Activated CD8-positive, alpha-beta memory T cell treated with anti-CD3 and anti-CD28 coated beads for 4 hours (primary cell): Measurements from ENCODE around the gene AFF4.
"Not testable (repeated sequence)": the region's sequence is repeated elsewhere in the genome, so short reads cannot be mapped to it uniquely, and the experiment has no call there.

ENCODE experiments used
- DNase-seq, 2 donors: peaks; one replicate each; pipeline ENCODE4 v3.0.0-alpha.2; 2020; ENCODE audit warnings: low read depth in 2 of 2

Gene AFF4

GRCh38 chr5:132887283-132887682 is 76.2 kb downstream of the AFF4 start:
- DNase-seq: no peak

DNA sequence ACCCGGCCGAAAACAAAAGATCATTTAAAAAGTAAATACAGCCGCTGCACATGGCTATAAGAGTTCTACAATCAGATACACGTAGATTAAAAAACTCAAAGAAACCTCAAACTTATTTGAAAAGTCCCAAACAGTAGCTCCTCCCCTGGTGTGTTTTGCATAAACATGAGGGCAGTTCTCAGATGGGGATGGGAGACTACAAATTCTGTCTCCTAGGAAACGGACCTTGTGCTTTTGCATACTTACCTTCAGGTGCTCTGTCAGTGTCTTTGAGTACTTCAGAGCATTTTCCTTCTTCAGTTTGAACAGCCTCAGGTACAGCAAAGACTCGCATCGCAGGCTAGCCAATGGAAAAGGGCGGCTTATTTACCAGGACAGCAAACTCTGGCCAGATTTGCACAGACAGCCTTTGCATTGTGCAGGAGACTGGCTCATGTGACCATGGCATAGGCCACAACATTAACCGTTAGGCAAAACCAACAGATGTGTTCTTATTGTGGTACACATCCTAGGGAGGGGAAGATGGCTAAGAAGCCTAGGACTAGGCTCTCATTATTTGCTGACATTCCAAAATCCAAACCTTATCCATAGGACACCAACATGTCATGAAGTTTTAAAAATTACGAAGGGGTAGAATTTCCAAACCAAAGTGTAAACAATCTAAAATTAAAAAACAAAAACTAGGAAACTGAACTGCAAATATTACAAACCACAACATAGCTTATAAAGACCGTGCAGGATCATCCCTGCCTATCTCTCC is 77.2 kb downstream of the AFF4 start:
- no peak for DNase-seq

GRCh38 chr5:132884548-132884947 is 78.9 kb downstream of the AFF4 start:
- DNase-seq: no peak

DNA sequence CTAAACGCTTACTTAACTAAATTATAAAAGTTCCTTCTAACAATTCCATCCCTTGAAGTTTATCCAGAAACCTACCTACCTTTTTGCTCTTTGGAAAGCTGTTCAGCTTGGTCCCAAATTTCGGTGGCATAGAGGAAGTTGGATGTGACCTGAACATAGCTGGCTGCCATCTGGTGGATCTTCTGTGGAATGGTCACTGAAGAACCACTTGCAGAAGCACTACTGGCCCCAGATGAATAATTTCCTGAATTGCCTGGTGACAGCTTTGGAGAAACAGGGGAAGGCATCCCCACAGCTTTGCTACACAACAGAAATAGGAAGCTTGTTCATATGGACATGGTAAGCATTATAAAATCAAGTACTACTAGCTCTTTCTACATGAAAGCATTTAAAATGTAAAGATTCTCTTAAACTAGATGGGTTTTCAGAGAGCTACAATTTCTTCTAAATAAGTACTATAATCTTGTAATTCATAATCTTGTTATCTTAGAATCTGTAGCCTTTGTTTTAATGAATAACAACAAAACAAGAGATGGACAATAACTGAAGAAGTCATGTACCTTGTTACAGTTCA is 80.1 kb downstream of the AFF4 start:
- DNase-seq: no peak

DNA sequence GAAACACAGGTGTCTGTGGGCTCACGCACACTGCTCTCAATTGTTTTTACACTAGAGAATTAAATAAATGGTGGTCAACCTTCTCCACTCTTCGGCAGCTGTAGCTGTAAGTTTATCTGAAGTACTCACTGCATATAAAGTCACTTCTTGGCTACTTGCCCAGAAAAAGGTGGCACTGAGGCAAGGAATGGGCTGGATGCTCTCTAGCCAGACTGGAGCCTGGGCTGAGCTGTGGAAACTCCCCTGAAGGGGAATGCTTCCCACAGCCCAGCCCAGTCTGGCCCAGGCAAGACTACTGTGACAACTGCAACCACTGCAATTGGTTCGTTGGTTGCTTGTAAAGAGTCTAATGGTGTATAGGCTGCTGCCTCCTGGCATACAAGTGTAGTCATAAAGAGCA is 85.5 kb downstream of the AFF4 start:
- DNase-seq: no peak

DNA sequence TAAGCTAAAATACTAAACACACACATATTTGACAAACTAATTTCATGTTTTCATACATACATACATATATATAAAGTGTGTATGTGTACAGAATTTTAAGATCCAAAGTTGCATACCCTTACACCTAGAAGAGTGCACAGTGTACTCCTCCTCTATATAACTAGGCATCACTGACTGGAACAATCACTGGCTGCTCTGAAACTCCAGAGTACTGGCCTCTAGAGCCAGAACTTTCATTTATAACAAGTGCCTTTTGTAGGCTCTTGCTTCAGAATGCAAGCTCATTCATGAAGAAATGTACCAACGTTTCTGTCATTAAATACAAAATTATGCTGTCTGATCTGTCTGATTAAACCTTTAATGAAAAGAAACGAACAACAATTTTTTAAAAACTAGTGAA is 86.0 kb downstream of the AFF4 start:
- no peak for DNase-seq

GRCh38 chr5:132876020-132876759 is 87.2 kb downstream of the AFF4 start:
- DNase-seq: no peak

- no peak for DNase-seq
Measured at GRCh38 chr5:132873930-132874271, 89.5 kb downstream of the AFF4 start.

DNA sequence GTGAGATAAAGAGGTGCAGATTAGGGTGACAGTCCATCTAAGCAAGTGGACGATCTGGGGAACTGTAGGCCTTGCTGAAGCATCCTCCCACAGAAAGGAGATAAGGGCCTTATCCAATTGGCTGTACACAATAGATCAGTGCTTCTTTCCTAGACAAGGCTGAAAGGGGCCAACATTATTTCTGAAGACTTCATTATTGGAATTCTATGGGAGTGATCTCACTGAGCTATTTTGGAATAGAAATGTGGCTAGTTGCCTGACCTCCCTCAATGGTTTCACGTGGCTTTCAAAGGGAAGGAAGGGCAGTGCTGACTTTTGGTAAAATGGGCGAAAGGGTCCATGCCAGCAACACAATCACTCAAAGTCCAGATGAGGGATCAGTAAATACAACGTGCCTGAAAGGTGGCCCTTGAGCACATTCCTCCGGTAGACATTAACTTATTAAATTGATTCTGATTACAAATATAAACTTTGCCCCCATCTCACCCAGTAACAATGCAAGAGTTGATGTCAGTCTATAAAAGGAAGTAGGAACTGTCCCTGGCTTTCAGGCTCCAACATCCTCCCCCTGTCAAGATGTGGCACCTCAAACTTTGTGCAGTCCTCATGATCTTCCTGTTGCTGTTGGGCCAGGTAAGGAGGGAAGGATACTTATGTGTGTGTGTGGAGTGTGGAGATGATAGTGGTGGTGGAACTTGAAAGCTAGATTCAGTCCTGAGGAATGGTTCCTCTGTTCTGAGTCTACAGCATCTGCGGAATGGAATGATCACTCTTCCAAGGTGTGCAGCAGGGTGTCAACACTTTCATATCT is 90.1 kb downstream of the AFF4 start, which contains the start of gene LEAP2:
TSS of gene LEAP2 (plus strand) at position 550 of the 811 bp plus-strand sequence. CDS start at position 577, 27 bp downstream.
- no peak for DNase-seq

DNA sequence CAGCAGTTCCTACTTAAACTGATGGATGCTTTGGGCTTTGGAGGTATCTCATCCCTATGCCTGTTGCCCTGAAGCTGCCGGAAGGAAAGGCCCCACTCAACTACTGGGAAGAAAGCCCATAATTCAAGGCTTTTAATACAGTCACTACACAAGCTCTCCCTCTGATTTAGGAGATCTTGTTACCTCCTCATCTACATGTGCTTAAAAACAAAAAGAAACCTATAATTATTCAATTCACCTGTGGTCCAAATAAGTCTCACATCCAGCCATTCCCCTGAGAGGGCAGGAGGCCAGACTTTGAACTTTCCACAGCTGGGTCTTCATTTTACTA is 90.7 kb downstream of the AFF4 start:
- no peak for DNase-seq

GRCh38 chr5:132871459-132872284 is 91.8 kb downstream of the AFF4 start:
- no peak for DNase-seq

DNA sequence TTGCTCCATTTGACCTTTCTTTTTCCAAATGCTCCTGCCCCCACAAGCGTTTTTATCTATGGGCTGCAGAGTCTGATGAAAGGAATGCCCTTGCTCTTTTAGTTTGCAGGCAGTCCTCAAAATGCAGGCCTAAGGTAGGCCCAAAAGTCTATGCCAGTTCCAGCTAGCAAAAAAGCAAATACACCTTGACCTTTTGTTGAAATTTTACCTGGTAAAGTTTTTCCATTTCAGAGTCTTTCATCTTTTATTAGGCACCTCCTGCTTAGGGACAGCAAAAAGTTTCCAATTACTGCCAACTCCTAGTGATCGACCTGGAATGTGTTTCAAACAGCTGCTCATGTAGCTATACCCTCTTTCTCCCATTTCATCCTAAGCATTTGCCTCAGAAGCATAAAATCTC is 92.6 kb downstream of the AFF4 start:
- no peak for DNase-seq

GRCh38 chr5:132868754-132869153 is 94.7 kb downstream of the AFF4 start:
- no peak for DNase-seq

DNA sequence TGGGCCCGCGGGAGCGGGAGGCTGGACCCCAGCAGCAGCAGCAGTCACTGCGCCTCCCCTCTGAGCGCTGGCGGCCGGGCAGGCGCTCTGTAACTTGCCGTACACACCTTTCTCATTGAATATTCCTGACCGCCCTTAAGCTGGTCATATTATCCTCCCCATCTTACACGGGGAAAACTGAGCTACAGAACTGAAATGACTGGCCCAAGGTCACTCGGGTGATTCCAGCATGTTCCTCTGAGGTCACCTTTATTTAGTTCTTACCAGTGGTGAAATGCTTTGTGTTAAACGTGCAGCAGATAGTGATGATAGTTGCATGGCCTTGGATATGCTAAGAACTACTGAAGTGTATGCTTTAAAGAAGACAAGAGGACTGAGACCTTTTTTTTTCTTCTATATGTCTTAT is 96.4 kb downstream of the AFF4 start:
- DNase-seq: no peak

DNA sequence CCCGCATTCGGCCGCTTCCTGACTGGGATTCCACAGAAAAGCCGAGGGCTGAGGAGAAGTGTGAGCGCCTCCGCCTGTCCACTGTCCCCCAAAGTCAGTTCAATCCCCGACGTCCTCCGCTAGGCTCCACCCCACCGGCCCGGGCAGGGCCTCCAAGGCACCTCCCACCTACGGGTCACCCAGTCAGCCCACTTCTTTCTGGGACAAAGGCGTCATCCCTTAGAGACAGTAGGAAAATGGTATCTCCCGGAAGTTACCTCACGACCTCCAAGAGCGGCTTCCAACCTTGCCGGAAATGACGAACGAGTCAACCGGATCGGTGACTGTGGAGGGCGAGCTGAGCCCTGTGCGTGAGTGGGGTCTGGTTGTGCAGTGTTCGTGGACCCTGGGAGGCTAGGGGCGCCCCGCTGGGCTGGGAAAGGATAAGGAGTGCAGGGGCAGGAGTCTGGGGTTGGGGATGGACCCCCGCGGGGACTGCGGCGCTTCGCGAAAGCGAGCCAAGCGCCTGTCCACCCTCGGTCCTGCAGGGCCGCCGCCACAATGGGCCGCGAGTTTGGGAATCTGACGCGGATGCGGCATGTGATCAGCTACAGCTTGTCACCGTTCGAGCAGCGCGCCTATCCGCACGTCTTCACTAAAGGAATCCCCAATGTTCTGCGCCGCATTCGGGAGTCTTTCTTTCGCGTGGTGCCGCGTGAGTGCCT is 96.9 kb downstream of the AFF4 start, which contains the start of the genes GDF9 and UQCRQ:
TSS of gene GDF9 (minus strand) at position 128 of the 704 bp plus-strand sequence. CDS start 1,936 bp downstream, outside the sequence.
TSS of gene UQCRQ (plus strand) at position 301 of the 704 bp plus-strand sequence. CDS start at position 541, 240 bp downstream.
- peak; percentile 81 to 87 for DNase-seq

GRCh38 chr5:132865668-132866341 is 97.6 kb downstream of the AFF4 start:
- DNase-seq: no peak

GRCh38 chr5:132860742-132861141 is 102.7 kb downstream of the AFF4 start:
- no peak for DNase-seq

DNA sequence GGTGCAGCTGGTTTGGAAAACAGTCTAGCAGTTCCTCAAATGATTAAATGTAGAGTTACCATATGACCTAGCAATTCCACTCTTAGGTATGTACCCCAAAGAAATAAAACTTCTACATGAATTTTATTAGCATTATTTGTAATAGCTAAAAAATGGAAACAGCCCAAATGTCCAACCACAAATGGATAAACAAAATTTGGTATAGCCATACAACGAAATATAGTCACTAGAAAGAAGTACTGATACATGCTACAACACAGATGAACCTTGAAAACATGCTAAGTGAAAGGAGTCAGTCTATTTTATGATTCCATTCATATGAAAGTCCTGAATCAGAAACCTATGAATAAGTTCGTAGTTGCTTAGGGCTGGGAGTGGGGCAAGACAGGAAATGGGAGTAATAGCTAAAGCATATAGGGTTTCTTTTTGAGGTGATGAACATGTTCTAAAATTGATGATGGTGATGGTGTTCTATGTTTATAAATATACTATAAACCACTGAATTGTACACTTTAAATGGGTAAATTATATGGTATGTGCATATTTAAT is 103.5 kb downstream of the AFF4 start:
- DNase-seq: no peak

DNA sequence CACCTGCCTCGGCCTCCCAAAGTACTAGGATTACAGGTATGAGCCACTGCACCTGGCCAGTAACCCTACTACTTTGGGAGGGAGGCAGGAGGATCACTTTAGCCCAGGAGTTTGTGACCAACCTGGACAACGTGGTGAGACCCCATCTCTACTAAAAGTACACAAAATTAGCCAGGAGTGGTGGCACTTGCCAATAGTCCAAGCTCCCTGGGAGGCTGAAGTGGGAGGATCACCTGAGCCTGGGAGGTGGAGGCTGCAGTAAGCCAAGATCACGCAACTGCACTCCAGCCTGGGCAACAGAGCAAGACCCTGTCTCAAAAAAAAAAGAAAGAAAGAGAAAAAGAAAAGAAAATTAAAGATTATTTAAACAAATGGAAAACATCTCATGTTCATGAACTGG is 107.4 kb downstream of the AFF4 start:
- no peak for DNase-seq

GRCh38 chr5:132854992-132855391 is 108.4 kb downstream of the AFF4 start:
- not testable (repeated sequence) for DNase-seq
